HEK293 (cell line): ENCODE data around the gene LRRC2.
"Not testable (repeated sequence)": the region's sequence is repeated elsewhere in the genome, so short reads cannot be mapped to it uniquely, and the experiment has no call there.

Experiments
- CTCF ChIA-PET: fragments of 350-600 bp; formaldehyde crosslinking; extraction: SDS; loops from one replicate; lab custom pipeline; 2021; ENCODE audit warnings: antibody characterized with exemption; lab: Yijun Ruan, JAX
- POLR2A ChIA-PET: fragments of 300-600 bp; formaldehyde crosslinking; extraction: SDS; loops from one replicate; lab custom pipeline; 2020; ENCODE audit warnings: antibody characterized with exemption, inconsistent platforms; lab: Yijun Ruan, JAX
- H3K27ac ChIP-seq: fragments of 200-500 bp; sonication (Bioruptor generic); 2 replicates; pipeline ENCODE4 v1.5.1; 2014; ENCODE audit warnings: low read depth, low read length, control low read depth, inconsistent platforms; ENCODE audit errors: extremely low read depth
- H3K36me3 ChIP-seq, 2 experiments: fragments of 200-500 bp in 1 of 2; sonication (Bioruptor generic) in 1 of 2; 1 replicate in 1 of 2; 2 replicates in 1 of 2; pipeline ENCODE4 v1.5.1; 2014 to 2017; ENCODE audit warnings: inconsistent platforms in 2 of 2, low read length in 2 of 2; ENCODE audit not compliant: control insufficient read depth in 2 of 2, insufficient read depth in 1 of 2
- H3K4me1 ChIP-seq: fragments of 200-500 bp; sonication (Bioruptor generic); 2 replicates; pipeline ENCODE4 v1.5.1; 2014; ENCODE audit warnings: mild to moderate bottlenecking, low read length, inconsistent platforms; ENCODE audit not compliant: control insufficient read depth, insufficient read depth
- H3K4me3 ChIP-seq: 2 replicates; pipeline ENCODE4 v1.5.1; 2011; ENCODE audit warnings: low read depth, mild to moderate bottlenecking, control low read depth, low read length, moderate library complexity
- H3K9me3 ChIP-seq: fragments of 200-500 bp; sonication (Bioruptor generic); 2 replicates; pipeline ENCODE4 v1.5.1; 2014; ENCODE audit warnings: low read depth, low read length, inconsistent platforms; ENCODE audit not compliant: control insufficient read depth, insufficient read depth
- SP3 ChIP-seq: fragments of 450-650 bp; formaldehyde crosslinking; IDR thresholded peaks from 2 replicates; pipeline ENCODE4 v1.5.1; 2016; ENCODE audit warnings: missing biosample characterization, missing genetic modification characterization
- YY2 ChIP-seq: fragments of 450-650 bp; formaldehyde crosslinking; IDR thresholded peaks from 2 replicates; pipeline ENCODE4 v1.5.1; 2016; ENCODE audit warnings: missing biosample characterization, missing genetic modification characterization
- ZBTB1 ChIP-seq: fragments of 450-650 bp; formaldehyde crosslinking; IDR thresholded peaks from 2 replicates; pipeline ENCODE4 v1.5.1; 2016; ENCODE audit warnings: missing biosample characterization, missing genetic modification characterization
- ZBTB48 ChIP-seq: fragments of 450-650 bp; formaldehyde crosslinking; IDR thresholded peaks from 2 replicates; pipeline ENCODE4 v1.5.1; 2016; ENCODE audit warnings: missing biosample characterization, missing genetic modification characterization
- ZFP41 ChIP-seq: fragments of 450-650 bp; formaldehyde crosslinking; IDR thresholded peaks from 2 replicates; pipeline ENCODE4 v1.5.1; 2016; ENCODE audit warnings: missing biosample characterization, missing genetic modification characterization, borderline replicate concordance
- ZNF16 ChIP-seq: fragments of 450-650 bp; formaldehyde crosslinking; IDR thresholded peaks from 2 replicates; pipeline ENCODE4 v1.5.1; 2016; ENCODE audit warnings: low read depth, missing biosample characterization, missing genetic modification characterization
- ZNF175 ChIP-seq: fragments of 450-650 bp; formaldehyde crosslinking; IDR thresholded peaks from 2 replicates; pipeline ENCODE4 v1.5.1; 2016; ENCODE audit warnings: missing biosample characterization, missing genetic modification characterization
- ZNF221 ChIP-seq: fragments of 450-650 bp; formaldehyde crosslinking; IDR thresholded peaks from 2 replicates; pipeline ENCODE4 v1.5.1; 2017; ENCODE audit warnings: missing biosample characterization, missing genetic modification characterization, borderline replicate concordance
- ZNF280D ChIP-seq: fragments of 450-650 bp; formaldehyde crosslinking; IDR thresholded peaks from 2 replicates; pipeline ENCODE4 v1.5.1; 2016; ENCODE audit warnings: missing biosample characterization, missing genetic modification characterization
- ZNF311 ChIP-seq: fragments of 450-650 bp; formaldehyde crosslinking; IDR thresholded peaks from 2 replicates; pipeline ENCODE4 v1.5.1; 2017; ENCODE audit warnings: missing biosample characterization, missing genetic modification characterization, borderline replicate concordance
- ZNF391 ChIP-seq: fragments of 450-650 bp; formaldehyde crosslinking; IDR thresholded peaks from 2 replicates; pipeline ENCODE4 v1.5.1; 2016; ENCODE audit warnings: low read depth, missing biosample characterization, missing genetic modification characterization, borderline replicate concordance
- ZNF48 ChIP-seq: fragments of 450-650 bp; formaldehyde crosslinking; IDR thresholded peaks from 2 replicates; pipeline ENCODE4 v1.5.1; 2016; ENCODE audit warnings: missing biosample characterization, missing genetic modification characterization
- ZNF513 ChIP-seq: fragments of 450-650 bp; IDR thresholded peaks from 2 replicates; pipeline ENCODE4 v1.5.1; 2018; ENCODE audit warnings: missing biosample characterization, missing genetic modification characterization
- ZNF530 ChIP-seq: fragments of 450-650 bp; formaldehyde crosslinking; IDR thresholded peaks from 2 replicates; pipeline ENCODE4 v1.5.1; 2016; ENCODE audit warnings: low read depth, missing biosample characterization, missing genetic modification characterization
- ZNF624 ChIP-seq: fragments of 450-650 bp; formaldehyde crosslinking; IDR thresholded peaks from 2 replicates; pipeline ENCODE4 v1.5.1; 2017; ENCODE audit warnings: missing biosample characterization, missing genetic modification characterization
- ZNF747 ChIP-seq: fragments of 450-650 bp; formaldehyde crosslinking; IDR thresholded peaks from 2 replicates; pipeline ENCODE4 v1.5.1; 2016; ENCODE audit warnings: missing biosample characterization, missing genetic modification characterization
- ZNF776 ChIP-seq: fragments of 450-650 bp; formaldehyde crosslinking; IDR thresholded peaks from 2 replicates; pipeline ENCODE4 v1.5.0; 2017; ENCODE audit warnings: missing biosample characterization, missing genetic modification characterization, borderline replicate concordance
- ZNF792 ChIP-seq: fragments of 450-650 bp; formaldehyde crosslinking; IDR thresholded peaks from 2 replicates; pipeline ENCODE4 v1.5.1; 2016; ENCODE audit warnings: missing biosample characterization, missing genetic modification characterization
- TF ChIP-seq, protein P1 (sequence below): fragments of 450-650 bp; formaldehyde crosslinking; IDR thresholded peaks from 2 replicates; pipeline ENCODE4 v1.5.1; 2016; ENCODE audit warnings: missing biosample characterization, missing genetic modification characterization
- TF ChIP-seq, protein P2 (sequence below): fragments of 450-650 bp; formaldehyde crosslinking; IDR thresholded peaks from 2 replicates; pipeline ENCODE4 v1.5.1; 2016; ENCODE audit warnings: missing biosample characterization, missing genetic modification characterization

Gene LRRC2

GRCh38 chr3:46587268-46587667 lies 21.2 kb upstream of the LRRC2 start:
- CTCF ChIA-PET, H3K9me3 ChIP-seq, H3K4me1 ChIP-seq, POLR2A ChIA-PET, H3K27ac ChIP-seq, H3K4me3 ChIP-seq, H3K36me3 ChIP-seq: not testable (repeated sequence)

- ChIA-PET POLR2A (no interaction called here), CTCF (interaction anchor here (0.7 kb wide), 1 partner anchor 48 kb away, joined by 4 read pairs; no protein-coding TSS in a partner anchor)
- no peaks in the 10 kb centered on the region for H3K9me3 ChIP-seq
- H3K36me3 ChIP-seq, result no peaks in the 10 kb centered on the region
- H3K4me3 ChIP-seq, result no peak overlapping the region
- TF ChIP-seq, protein P1, sequence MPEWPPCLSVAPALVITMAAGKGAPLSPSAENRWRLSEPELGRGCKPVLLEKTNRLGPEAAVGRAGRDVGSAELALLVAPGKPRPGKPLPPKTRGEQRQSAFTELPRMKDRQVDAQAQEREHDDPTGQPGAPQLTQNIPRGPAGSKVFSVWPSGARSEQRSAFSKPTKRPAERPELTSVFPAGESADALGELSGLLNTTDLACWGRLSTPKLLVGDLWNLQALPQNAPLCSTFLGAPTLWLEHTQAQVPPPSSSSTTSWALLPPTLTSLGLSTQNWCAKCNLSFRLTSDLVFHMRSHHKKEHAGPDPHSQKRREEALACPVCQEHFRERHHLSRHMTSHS (tag by site-specific recombination), result no peak
- TF ChIP-seq ZFP41 (no peak), ZNF747 (tag by site-specific recombination) (no peak), YY2 (tag by site-specific recombination) (no peak)
- H3K4me1 ChIP-seq, result no peaks in the 10 kb centered on the region
- H3K27ac ChIP-seq, result no peak overlapping the region
Observed at GRCh38 chr3:46586738-46587246, 20.7 kb upstream of the LRRC2 start.

GRCh38 chr3:46585799-46586693 lies 19.9 kb upstream of the LRRC2 start:
- no peak for TF ChIP-seq ZNF530 (tag by site-specific recombination)
- TF ChIP-seq ZNF391, result no peak
- no peak for TF ChIP-seq SP3 (tag by site-specific recombination)
- TF ChIP-seq ZNF221 (tag by site-specific recombination), result no peak
- TF ChIP-seq ZNF16 (tag by site-specific recombination), result no peak
- TF ChIP-seq ZNF175 (tag by site-specific recombination), result no peak
- TF ChIP-seq ZNF624 (tag by site-specific recombination), result no peak
- TF ChIP-seq ZNF48, result no peak
- TF ChIP-seq ZNF776, result no peak
- TF ChIP-seq, protein P2, sequence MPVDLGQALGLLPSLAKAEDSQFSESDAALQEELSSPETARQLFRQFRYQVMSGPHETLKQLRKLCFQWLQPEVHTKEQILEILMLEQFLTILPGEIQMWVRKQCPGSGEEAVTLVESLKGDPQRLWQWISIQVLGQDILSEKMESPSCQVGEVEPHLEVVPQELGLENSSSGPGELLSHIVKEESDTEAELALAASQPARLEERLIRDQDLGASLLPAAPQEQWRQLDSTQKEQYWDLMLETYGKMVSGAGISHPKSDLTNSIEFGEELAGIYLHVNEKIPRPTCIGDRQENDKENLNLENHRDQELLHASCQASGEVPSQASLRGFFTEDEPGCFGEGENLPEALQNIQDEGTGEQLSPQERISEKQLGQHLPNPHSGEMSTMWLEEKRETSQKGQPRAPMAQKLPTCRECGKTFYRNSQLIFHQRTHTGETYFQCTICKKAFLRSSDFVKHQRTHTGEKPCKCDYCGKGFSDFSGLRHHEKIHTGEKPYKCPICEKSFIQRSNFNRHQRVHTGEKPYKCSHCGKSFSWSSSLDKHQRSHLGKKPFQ (tag by site-specific recombination), result no peak
- no peak for TF ChIP-seq ZBTB1 (tag by site-specific recombination)
- TF ChIP-seq ZNF792 (tag by site-specific recombination), result no peak
- TF ChIP-seq ZNF280D (tag by site-specific recombination), result no peak
- no peak for TF ChIP-seq ZBTB48 (tag by site-specific recombination)
- no peak for TF ChIP-seq ZNF311 (tag by site-specific recombination)
- no peak for TF ChIP-seq ZNF513 (tag by site-specific recombination)
- no peak overlapping the region for H3K27ac ChIP-seq
- POLR2A ChIA-PET, result no interaction called here

More at GRCh38 chr3:46585799-46586693, 19.9 kb upstream of the LRRC2 start:
- H3K9me3 ChIP-seq, result no peaks in the 10 kb centered on the region
- H3K4me1 ChIP-seq, result no peaks in the 10 kb centered on the region
- no peak overlapping the region for H3K4me3 ChIP-seq
- H3K36me3 ChIP-seq, result no peaks in the 10 kb centered on the region
- CTCF ChIA-PET, result interaction anchor here (0.7 kb wide), 2 partner anchors 49 to 96 kb away, joined by 4 read pairs; no protein-coding TSS in a partner anchor
